GM18520 (cell line): ENCODE data around the gene LNPEP.

Experiments
- ATAC-seq: cut with Tn5 transposase; IDR thresholded peaks from one replicate; pipeline ENCODE4 v1.9.1; 2021; ENCODE audit not compliant: unreplicated experiment

The LNPEP gene

GRCh38 chr5:96994493-96994892 is 58.6 kb downstream of the LNPEP start:
- ATAC-seq, result no peak

DNA sequence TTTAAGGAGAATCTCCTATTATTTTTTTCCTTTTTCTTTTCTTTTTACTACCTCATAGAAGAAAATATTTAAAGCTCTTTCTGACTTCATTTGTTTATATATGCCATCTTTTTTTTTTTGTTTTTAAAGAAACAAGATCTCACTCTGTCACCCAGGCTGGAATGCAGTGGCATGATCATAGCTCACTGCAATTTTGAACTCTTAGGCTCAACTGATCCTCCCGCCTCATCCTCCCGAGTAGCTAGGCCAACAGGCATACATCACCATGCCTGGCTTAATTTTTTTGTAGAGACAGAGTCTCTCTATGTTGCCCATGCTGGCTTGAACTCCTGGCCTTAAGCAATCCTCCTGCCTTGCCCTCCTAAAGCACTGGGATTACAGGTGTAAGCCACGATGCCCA is 59.5 kb downstream of the LNPEP start:
- no peak for ATAC-seq

DNA sequence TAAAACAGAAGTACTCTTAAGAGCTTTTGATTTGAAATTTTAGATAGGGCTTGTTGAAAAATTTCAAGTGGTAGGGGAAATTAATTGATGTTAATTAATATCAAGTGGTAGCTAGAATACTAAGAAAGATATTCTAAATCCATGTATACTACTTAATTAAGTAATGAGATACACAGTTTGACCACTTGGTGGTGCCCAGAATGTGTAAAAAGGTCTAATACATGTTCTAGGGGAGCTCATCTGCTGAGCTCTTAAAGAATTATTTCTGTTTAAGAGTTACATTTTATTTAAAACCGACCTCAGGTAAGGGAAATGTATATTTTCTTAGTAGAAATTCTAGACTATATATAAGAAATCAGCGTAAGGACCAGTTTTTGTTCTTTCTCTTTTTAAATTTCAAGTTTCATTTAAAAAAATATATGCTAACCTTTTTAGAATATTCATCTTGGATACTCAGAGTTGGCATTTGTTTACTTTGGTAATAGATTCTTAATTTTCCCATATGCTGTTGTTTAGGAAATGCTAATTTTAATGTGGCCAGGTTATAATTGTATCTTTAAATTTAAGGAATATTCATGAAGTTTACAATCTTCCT is 61.5 kb downstream of the LNPEP start:
- ATAC-seq, result no peak

- no peak for ATAC-seq
These were observed 64.0 kb downstream of the LNPEP start for GRCh38 chr5:96999856-97000255.

GRCh38 chr5:97000391-97000790 is 64.5 kb downstream of the LNPEP start:
- ATAC-seq, result no peak

- ATAC-seq, result no peak
These were observed 67.1 kb downstream of the LNPEP start for GRCh38 chr5:97002983-97003382.

GRCh38 chr5:97004423-97005060 is 68.7 kb downstream of the LNPEP start:
- no peak for ATAC-seq

DNA sequence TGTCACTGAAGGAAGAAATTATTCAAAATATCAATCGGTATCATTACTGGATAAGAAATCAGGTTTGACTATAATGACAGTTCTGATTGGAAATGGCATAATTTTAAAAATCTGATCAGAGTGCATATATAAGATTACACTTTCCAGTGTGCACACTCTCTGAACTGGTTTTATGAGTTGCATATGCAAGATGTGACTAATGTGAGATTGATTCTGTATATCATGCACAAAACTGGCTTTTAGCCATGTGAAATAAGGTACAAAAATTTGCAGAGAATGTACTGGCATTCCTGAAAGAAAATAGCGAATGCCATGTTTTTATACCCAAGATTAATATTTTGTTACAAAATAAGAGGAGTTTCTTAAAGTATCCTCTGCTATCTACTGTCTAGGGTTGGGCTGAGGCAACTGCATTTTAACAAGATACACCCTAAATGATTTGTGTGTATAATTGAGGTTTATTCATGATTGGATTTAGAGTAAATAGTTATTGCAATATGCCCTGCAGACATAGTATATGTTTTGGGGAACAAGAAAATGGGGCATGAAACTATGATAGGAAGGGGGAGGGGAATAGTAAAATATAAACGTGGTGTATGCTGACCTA is 70.7 kb downstream of the LNPEP start:
- no peak for ATAC-seq

DNA sequence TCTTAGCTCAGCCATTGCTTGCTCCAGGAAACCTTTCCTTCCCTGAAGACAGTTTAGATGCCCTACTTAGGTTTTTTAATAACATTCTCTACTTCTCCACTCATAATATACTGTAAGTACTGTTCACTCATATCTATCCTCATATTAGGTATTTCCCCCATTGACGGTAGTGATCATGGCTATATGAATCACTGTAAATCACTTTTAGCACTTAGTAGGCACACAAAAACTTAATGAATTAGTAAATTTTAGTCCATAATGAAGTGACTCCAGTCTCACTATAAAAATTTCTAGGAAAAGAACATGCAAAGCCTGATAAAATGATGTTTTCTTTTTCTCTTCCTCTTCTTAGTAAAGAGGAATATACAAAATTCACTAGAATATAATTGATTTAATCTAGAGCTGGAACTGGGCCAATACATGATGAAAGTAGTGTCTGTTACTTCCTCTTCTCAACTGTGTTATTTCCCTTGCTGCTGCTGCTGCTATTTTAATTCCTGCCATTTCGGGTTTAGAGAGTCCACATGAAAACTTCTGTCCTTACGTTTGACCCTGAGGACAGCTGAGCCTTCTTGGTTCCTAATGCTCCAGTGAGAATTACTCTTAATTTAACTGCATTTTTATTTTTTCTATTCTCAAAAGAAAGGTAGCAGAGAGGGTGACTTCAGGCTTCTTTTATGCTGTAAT is 73.5 kb downstream of the LNPEP start:
- no peak for ATAC-seq

DNA sequence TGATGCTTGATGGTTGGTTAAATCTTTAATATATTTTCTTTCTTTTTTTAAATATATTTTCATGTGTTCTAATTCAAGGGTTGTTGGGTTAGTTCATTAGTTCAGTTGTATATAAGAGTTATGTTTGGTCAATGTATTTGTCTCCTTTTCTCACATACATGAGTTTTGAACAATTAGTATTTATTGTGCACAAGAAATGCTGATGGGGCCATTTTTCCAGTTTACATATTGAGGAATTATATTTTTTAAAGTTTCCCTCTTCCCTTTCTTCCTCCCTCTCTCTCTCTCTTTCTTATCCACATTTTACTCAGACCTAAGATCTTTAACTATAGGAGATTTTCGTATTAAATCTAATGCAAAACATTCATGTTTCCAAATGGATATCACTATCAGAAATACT is 74.0 kb downstream of the LNPEP start:
- no peak for ATAC-seq

DNA sequence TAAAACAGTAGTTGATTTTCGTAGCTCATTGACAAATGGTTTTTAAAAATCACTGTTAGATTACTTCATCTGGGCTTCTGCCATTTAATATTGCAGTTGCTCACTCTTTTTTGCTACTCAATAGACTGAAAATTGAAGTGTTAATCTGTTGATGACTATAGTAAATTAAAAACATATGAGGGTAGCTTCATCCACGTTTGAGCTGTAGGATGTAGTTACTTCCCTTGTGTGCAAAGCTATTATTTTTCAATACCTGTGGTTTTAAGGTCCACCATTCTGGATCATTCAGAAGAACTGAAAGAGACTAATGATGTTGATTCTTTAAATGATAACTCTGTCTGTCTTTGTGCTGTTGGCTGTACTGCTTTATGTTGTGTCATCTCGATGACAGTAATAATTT is 74.7 kb downstream of the LNPEP start:
- ATAC-seq, result no peak

GRCh38 chr5:97011567-97011966 is 75.7 kb downstream of the LNPEP start:
- ATAC-seq, result no peak

DNA sequence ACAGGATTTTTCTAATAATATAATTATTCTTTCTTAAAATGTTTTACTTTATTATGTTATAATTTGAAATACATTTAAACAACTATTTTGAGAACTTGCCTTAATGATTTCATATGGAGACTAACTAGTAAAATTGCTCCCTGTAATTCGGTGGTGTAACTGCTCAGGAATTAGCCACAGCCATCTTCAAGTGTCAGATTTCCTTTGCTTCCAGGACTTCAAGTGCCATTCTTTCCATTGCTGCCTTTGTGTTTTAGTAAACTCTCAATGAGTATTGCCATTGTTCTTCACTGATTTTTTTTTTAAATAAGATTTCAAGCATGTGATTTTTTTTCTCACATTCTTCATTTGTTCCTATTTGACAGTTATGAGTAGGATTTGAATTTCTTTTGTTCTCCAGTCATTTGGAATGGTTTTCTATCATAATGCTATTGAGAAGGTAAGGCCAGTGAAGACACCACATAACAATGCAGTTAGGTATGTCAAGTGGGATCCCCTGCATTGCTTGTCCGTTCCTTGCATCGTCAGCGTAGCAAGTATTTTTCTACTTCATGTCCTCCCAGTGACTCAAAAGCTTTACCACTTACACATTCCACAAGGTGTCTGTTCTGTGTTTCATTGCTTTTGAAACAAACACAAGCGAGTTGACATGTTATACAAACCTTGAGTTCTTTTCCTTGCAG is 83.7 kb downstream of the LNPEP start:
- ATAC-seq, result no peak

- ATAC-seq, result no peak
These were observed 85.5 kb downstream of the LNPEP start for GRCh38 chr5:97021416-97021815.

- ATAC-seq, result no peak
These were observed 87.0 kb downstream of the LNPEP start for GRCh38 chr5:97022898-97023297.

- no peak for ATAC-seq
These were observed 90.8 kb downstream of the LNPEP start for GRCh38 chr5:97026721-97027120.

DNA sequence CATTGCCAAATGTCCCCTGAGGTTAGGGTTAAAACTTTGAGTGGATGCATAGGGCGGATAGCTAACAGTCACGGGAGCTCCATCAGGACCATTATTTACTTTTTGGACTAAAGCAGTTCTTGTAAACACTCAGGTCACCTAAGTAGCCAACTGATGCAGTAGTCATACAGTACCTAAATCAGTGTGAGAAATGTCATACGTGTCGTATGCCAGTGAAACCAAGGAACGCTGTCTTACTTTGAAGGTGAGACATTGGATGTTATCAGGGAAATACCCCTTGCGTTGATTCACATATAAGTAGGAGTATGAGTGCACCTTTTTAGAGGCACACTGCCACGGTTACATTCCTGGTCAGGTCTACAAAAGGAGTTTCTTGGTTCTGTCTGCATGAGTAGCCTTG is 101.9 kb downstream of the LNPEP start:
- no peak for ATAC-seq

- no peak for ATAC-seq
These were observed 105.4 kb downstream of the LNPEP start for GRCh38 chr5:97041239-97041638.

DNA sequence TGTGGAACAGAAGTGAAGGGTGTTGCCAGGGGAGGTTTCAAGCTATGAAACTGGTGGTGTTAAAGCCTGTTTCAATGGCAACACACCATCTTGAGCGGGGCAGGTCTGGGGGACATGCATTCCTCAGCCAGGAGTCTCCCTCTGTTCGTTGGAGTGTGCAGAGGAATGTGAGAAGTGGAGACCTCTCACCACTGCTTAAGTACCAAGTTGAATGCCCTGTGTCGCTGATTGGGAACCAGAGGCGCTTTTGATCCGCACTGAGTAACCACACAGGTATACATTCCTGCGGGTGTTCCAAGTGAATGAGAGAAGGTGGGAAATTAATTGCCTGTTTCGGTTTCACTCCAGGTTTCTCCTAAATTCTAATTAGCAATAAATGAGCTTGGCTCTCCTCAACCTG is 107.1 kb downstream of the LNPEP start:
- ATAC-seq, result no peak

DNA sequence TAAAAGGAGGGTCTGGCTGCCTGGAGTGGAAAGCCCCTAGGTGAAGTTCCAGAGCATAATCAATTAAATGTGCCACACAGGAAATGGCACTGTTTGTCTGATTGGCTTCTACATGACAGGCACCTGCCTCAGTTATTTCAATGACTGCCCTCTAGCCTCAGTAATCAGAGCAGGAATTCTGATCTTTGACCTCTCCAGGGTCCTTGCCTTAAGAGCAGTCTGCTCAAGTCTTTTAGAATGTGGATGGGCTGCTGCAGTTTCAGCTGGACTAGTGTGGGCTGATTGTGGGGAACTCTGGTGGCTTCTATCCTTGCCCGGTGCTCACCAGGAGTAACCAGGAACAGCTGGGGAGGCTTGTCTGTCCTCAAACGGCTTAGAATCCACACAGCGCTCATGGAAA is 107.6 kb downstream of the LNPEP start:
- no peak for ATAC-seq

DNA sequence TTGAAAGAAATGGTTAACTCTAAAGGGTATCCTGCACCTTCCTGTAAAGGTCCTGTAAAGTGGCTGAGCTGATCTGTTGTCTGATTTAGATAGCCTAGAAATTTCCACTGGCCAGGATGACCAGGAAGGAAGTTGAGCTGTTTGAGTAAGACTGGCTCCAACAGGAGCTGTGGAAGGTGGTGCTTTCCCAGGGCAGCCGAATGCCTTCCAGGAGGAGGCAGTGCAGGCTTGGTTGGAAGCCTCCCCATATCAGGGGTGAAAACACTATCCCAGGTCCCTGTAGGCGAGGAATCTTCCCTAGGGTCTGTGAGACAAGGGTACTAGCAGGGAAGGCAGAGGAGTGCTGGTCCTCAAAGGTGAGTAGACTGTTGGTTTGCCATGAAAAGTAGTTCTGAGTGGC is 108.2 kb downstream of the LNPEP start:
- ATAC-seq, result no peak
